ENCODE data around the gene IZUMO1R.

GRCh38 chr11:94322501-94322900 is 18.1 kb downstream of the IZUMO1R start:
- TF ChIP-seq POLR2A (IDR thresholded peaks at IDR 0.05; ENCODE audit: low read length) (no peak), GATA1 (IDR thresholded peaks at IDR 0.05; ENCODE audit: low read depth, low read length) (no peak)

Measured in erythroblast (primary cell).